Cardiac fibroblast (primary cell): Measurements from ENCODE around the gene MPHOSPH8.

Experiments used
- DNase-seq, 2 donors: peaks; one replicate each; pipeline versions ENCODE4 v3.0.0 to v3.0.0-alpha.2; 2010; ENCODE audit warnings: low read depth in 2 of 2
- H3K4me3 ChIP-seq, 2 donors: replicated peaks in 1 of 2; 1 replicate in 1 of 2; 2 replicates in 1 of 2; pipeline ENCODE4 v1.5.1; 2011; ENCODE audit warnings: low read depth in 2 of 2, low read length in 2 of 2, mild to moderate bottlenecking in 2 of 2, moderate library complexity in 1 of 2
- TF ChIP-seq, protein P1 (sequence below): IDR thresholded peaks from one replicate; pipeline ENCODE4 v1.5.1; 2011; ENCODE audit warnings: low read depth, mild to moderate bottlenecking, low read length, inconsistent platforms

MPHOSPH8 gene

GRCh38 chr13:19633479-19634255 is at the start of gene MPHOSPH8:
TSS of gene MPHOSPH8 (plus strand) at chr13:19633659. CDS start at chr13:19633749, 90 bp downstream.
- DNase-seq = peak; percentile 98
- H3K4me3 ChIP-seq = peak within 1 kb of the TSS; percentile 62 to 82
- TF ChIP-seq, protein P1, sequence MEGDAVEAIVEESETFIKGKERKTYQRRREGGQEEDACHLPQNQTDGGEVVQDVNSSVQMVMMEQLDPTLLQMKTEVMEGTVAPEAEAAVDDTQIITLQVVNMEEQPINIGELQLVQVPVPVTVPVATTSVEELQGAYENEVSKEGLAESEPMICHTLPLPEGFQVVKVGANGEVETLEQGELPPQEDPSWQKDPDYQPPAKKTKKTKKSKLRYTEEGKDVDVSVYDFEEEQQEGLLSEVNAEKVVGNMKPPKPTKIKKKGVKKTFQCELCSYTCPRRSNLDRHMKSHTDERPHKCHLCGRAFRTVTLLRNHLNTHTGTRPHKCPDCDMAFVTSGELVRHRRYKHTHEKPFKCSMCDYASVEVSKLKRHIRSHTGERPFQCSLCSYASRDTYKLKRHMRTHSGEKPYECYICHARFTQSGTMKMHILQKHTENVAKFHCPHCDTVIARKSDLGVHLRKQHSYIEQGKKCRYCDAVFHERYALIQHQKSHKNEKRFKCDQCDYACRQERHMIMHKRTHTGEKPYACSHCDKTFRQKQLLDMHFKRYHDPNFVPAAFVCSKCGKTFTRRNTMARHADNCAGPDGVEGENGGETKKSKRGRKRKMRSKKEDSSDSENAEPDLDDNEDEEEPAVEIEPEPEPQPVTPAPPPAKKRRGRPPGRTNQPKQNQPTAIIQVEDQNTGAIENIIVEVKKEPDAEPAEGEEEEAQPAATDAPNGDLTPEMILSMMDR = no peak

DNA sequence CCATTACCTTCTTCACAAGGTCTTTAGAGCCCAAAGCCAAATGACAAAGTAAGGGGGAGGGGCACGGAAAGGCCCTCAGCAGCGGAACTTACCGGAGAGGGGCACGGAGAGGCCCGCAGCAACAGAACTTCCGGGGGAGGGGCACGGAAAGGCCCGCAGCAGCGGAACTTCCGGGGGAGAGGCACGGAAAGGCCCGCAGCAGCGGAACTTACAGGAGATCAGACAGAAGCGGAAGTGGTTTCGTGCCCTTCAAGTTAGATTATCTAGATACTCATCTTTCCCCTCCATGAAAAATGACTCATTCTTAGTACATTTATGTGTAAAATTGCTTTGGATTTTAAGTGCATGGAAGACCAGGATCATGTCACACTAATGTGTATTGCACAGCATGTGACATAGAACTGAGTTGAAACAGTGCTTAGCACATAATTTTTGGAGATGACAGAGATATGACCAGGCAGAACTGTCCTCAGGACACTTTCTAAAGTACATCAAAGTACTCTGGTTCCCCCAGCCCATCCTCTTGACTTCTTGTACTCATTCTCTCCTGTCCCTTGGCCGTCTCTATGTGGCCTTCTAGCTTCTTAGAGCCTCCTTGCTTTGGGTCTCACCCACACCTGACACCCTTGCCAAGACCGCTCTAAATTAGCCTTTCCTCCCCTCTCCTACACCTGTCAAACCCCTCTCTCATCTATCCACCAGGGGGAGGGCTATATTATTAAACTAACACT is 46.4 kb upstream of the MPHOSPH8 start:
- TF ChIP-seq, protein P1 = peak; percentile 21
- DNase-seq = peak in 1 of 2 donors; percentile 7
- H3K4me3 ChIP-seq = no peak overlapping the region

GRCh38 chr13:19587635-19588300 is 45.7 kb upstream of the MPHOSPH8 start:
- TF ChIP-seq, protein P1 = peak; percentile 22
- peak; percentile 56 to 63 for DNase-seq
- no peak overlapping the region for H3K4me3 ChIP-seq

GRCh38 chr13:19589312-19589711 is 44.1 kb upstream of the MPHOSPH8 start:
- TF ChIP-seq, protein P1 = no peak

DNA sequence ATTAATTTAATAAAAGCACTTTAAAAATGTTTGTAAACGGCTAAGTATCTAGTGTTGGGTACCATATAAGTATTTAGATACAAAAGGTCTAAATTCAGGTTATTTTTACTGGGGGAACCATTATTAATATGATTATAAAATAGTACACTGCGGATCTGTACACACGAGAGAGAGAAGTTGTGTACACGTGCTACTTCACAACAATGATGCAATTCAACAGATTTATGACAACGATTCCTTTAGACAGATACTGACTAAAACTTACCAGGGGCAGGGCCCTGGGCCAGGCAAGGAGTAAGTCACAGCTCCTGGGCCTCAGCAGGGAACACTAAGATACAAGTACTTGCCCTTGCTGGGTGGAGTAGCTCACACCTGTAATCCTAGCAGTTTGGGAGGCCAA is 43.0 kb upstream of the MPHOSPH8 start:
- DNase-seq = no peak
- TF ChIP-seq, protein P1 = no peak
- H3K4me3 ChIP-seq = no peak overlapping the region

More at GRCh38 chr13:19589312-19589711, 44.1 kb upstream of the MPHOSPH8 start:
- no peak overlapping the region for H3K4me3 ChIP-seq
- no peak for DNase-seq

- TF ChIP-seq, protein P1 = no peak
- no peak overlapping the region for H3K4me3 ChIP-seq
- DNase-seq = no peak
Measured at GRCh38 chr13:19591864-19592263, 41.6 kb upstream of the MPHOSPH8 start.
